ENCODE measurements around the gene DAGLB. TPM values are rescaled to one million over a fixed set of nuclear protein-coding genes. Genes with fewer than 3 reads are reported as not detected.

Gene DAGLB
- total and polyA plus RNA-seq, 2 of the 8 experiments (the other 6 are each of a cell fraction or from before 2014, with no cell fraction given), result 27.0 to 39.6 TPM

DNA sequence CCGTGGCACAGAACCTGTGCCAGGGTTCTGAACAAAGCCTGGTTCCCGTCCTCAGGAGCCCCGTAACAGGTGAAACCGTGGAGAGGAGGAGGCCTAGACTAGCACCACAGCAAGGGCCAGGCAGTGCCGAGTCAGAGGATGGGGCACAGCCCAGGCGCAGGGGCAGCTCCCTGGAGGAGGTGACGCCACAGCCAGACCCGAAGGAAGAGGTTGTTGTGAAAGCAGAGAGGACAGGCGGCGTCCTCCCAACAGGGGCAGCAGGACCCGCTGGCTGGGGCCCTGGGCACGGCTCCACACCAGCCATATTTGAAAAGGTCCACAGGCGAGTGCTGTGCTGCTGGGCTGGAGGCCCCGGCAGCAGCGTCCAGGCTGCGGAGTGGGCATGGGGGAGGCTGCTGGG, 25.7 kb downstream of the DAGLB start (continued):
- TF ChIP-seq, protein P1, sequence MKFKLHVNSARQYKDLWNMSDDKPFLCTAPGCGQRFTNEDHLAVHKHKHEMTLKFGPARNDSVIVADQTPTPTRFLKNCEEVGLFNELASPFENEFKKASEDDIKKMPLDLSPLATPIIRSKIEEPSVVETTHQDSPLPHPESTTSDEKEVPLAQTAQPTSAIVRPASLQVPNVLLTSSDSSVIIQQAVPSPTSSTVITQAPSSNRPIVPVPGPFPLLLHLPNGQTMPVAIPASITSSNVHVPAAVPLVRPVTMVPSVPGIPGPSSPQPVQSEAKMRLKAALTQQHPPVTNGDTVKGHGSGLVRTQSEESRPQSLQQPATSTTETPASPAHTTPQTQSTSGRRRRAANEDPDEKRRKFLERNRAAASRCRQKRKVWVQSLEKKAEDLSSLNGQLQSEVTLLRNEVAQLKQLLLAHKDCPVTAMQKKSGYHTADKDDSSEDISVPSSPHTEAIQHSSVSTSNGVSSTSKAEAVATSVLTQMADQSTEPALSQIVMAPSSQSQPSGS (IDR thresholded peaks at IDR 0.05; ENCODE audit: low read length), result no peak
- no peak for TF ChIP-seq SIRT6 (IDR thresholded peaks at IDR 0.05; ENCODE audit: low read length)
- TF ChIP-seq BACH1 (IDR thresholded peaks at IDR 0.05; ENCODE audit: low read length), result no peak
- TF ChIP-seq JUND (IDR thresholded peaks at IDR 0.05; ENCODE audit: low read length), result no peak
- TF ChIP-seq BRCA1 (IDR thresholded peaks at IDR 0.05; ENCODE audit: low read depth, low read length), result no peak
- no peak for TF ChIP-seq CEBPB (IDR thresholded peaks at IDR 0.05; ENCODE audit: low read depth, low read length)
- TF ChIP-seq SIX5 (IDR thresholded peaks at IDR 0.05; ENCODE audit: low read depth, low read length), result no peak
- TF ChIP-seq POLR2A (IDR thresholded peaks at IDR 0.05; ENCODE audit: control extremely low read depth in 1 of 2, low read depth in 2 of 2, low read length in 2 of 2), result no peak
